Brain pericyte (primary cell): ENCODE results near the gene MTCL1.

Experiments
- DNase-seq: peaks from one replicate; pipeline ENCODE4 v3.0.0-alpha.2; 2012; ENCODE audit warnings: low read depth, low spot score

Gene MTCL1

DNA sequence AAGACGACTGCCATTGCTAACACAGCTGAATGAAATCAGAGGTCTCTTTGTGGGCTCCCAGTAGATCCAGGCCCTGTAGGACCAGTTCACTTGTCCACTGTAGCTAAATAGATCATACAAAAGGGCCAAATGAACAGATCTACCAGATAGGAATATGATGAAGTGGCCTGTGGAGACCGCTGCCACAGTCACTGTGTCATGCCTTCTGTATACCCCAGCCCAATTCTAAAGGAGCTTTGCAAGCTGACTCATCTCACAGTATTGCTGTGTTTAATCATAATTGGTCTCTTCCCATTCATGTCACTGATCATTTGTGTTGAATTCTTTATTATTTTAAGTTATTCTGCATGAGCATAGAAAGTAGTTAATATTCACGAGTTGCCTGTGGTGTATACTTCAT, 125.8 kb downstream of the MTCL1 start:
- no peak for DNase-seq

DNA sequence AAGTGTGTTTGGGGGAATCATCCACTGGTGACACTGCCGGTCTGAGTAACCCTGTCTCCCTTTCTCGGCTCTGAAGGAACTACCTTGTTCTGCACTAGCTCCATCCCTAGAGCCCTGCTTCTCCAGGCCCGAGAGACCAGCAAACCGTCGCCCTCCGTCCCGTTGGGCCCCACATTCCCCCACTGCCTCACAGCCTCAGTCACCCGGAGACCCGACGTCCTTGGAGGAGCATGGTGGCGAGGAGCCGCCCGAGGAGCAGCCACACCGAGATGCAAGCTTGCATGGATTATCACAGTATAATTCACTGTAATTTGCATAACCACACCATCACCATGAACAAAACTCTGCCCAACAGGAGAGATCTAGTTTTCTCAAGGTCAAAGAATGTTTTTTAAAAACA, 126.2 kb downstream of the MTCL1 start:
- DNase-seq = no peak

DNA sequence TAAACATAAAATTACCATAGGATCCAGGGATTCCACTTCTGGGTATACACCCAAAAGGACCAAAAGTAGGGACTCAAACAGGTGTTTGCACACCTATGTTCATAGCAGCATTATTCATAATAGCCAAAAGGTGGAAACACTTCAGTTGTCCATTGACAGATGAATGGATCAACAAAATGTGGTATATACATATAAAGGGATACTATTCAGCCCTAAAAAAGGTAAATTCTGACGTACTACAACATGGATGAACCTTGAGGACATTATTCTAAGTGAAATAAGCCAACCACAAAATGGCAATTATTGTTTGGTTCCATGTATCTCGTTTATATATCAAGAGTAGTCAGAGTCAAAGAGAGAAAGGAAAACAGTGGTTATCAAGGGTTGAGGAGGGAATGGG, 128.1 kb downstream of the MTCL1 start:
- no peak for DNase-seq

DNA sequence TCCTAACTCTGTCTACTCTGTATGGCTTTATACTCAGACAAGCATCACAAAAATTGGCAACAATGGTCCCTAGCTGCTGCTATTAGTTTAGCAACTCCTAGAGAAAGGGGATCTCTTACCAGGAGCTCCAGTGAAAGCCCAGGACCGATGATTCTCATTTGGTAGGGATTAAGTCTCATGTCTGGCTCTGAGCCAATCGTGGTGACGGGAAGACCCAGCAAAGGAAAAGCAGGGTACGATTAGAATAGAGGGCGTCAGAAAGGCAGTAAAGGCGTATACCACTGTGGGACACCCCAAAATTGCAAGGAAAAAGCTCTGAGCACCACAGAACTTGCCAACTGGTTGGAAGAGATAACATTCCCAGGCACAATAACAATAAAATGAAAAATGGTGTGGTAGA, 129.5 kb downstream of the MTCL1 start:
- DNase-seq = no peak

DNA sequence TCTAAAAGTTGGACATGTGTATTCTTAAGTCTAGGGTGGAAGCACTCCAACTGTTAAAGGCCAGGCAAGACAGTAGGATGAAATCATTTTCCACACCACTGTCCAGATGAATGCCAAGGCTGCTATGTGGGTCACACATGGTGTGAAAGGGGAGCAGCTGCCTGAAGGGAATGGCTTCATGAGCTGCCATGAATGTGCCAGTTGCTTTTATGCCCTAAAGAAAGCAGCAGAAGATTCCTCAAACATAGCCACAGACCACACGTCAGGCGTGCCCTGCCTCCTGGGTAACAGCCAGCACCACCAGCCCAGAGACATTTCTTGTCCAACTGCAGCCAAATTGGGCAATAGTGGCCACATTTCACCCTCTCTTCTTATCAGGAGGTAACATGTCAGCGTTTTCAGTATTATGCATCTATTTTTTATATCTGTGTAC, 130.2 kb downstream of the MTCL1 start:
- no peak for DNase-seq

DNA sequence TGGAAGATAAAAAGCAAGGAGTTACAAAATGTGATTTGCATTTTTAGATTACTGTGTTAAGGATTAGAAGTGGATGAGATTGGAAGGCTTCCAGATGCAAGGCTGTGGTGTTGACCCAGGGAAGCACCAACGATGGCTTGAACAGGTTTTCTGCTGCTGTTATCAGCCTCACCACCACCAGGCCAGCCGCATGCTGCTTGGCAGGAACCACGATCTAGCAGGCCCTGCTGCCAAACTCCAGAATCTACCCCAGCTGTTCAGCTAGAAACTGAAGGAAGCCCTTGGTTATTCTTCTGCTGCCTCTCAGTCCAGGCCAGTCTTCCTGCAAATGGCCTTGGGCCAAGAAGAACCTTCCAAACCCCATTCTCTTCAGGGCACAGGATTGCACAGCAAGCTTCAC, 133.9 kb downstream of the MTCL1 start:
- DNase-seq = no peak

DNA sequence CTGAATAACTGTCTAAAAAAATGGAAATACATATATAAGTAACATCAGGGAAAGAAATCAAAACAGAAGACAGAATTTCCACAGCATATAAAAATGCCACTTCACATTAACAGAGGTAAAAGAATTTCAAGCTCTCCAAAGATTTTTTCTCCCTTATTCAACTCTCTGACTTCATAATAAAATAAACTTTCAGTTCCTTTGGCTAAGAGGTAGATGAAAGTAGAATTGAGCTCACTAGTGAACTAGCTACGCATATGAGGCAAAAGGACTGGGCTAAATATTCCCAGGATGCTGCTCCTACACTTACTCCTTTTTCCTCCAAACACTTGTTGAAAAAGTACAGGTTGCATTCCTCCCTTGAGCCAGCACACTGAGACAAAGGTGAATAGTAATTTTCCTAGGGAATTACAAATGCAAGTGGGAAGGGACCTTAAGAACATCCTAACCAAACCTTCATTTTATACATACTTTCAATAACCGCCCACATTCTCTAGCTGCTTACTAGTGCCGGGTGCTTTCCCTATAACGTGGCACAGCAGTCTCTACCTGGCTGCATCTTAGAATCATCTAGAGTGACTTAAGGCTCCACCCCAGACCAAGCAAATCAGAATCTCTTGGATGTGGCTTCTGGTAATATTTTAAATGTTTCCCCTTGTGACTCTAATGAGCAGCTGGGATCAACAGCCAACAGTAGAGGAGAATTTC, 136.6 kb downstream of the MTCL1 start:
- no peak for DNase-seq

DNA sequence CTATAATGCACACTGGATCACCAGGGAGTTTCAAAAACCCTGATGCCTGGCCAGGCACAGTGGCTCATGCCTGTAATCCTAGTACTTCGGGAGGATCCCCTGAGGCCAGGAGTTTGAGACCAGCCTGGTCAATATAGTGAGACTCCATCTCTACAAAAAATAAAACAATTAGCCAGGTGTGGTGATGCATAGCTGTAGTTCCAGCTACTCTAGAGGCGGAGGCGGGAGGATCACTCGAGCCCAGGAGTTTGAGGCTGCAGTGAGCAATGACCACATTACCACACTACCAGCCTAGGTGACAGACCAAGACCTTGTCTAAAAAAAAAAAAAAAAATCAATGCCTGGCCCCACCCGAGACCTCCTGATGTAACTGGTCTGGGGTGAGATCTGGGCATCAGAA, 137.2 kb downstream of the MTCL1 start:
- no peak for DNase-seq

DNA sequence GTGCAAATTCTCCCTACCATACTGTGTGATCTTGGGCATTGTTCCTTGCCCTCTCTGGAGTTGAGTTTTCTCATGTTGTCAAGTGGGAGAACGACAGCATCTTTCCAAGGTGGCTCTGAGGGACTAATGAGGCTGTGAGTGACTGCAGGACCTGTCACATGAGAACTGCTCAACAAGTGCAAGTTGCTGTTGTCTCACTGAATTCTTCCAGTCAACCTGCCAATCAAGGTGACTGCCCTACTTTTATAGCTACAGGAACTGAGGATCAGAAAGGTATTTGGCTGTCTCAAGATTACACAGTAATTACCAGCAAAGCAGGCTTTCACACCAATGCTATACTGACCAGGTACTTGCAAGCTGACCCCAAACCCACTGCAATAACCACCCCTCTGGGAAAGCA, 137.6 kb downstream of the MTCL1 start:
- no peak for DNase-seq

DNA sequence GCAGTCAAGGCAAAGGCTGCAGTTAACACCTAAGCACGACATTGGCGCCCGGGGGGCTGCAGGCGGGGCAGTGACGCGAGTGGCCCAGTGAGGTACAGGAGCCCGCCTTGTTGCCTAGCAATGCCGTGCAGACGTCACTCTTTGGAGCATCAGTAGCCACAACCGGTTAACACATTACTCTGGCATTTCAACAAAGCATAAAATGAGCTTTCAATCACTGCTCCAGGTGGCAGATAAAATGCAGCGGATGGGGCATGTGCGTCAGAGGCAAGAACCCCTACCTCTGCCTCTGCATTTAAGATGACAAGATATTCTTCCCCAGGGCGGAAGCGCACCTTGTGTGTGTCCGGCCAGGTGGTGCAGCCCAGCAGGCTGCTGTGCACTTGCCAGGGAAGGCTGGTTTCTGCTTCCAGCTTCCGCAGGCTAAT, 139.4 kb downstream of the MTCL1 start:
- DNase-seq = no peak

DNA sequence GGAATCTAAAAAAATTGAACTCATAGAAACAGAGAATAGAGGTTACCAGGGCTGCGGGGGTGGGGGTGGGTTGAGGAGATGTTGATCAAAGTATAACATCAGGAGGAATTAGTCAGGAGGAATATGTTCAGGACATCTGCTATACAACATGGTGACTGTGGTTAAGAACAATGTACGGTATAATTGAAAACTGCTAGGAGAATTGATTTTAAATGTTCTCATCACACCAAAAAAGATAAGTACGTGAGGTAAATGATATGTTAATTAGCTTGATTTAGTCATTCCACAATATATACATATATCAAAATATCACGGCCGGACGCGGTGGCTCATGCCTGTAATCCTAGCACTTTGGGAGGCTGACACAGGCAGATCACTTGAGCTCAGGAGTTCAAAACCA, 140.2 kb downstream of the MTCL1 start:
- no peak for DNase-seq

DNA sequence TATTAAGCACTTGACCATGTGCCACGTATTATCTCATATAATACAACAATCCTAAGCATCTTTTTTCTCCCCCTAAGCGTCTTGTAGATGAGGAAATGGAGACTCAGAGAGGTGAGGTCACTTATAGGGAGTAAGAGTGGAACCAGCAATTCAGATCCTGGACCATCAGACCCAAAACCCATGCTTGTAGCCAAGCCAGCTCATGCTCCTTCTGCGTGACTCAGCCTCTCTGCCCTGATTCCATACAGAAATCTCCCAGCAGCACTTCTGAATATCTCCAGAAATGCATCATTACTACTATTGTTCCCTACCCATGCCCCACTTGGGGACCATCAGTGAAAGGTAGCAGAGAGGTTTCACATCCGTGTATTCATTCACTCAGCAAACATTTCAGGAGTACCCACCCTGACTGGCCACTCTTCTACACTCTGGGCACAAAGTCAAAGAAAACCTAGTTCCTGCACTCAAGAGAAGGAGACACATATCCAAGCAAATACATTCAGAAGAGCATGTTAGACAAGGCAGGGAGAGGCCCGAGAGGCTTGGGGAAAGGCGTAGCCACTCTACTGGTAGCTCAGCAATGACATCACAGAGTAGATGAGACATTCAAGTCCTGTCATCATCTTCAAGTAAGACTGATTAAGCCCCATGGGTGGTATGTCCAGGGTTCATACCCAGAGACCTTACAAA, 141.9 kb downstream of the MTCL1 start:
- no peak for DNase-seq

DNA sequence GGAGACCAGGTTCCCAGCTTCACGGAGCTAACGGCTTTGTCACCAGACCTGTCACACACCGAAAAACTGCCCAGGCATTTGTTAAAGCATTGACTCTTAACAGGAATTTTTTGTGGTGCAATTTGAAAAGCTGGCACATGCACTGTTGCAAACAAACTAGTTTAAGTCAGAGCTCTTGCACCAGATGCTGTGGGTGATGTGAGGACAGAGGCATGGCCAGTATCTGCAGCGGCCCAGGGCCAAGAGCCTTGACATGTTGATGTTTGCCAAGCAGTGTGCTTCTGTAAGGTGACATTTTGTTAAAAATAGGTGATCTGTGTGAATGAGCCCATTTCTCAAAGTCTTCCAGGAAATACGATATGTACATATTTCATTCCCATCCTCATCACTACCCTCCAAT, 142.5 kb downstream of the MTCL1 start:
- no peak for DNase-seq

DNA sequence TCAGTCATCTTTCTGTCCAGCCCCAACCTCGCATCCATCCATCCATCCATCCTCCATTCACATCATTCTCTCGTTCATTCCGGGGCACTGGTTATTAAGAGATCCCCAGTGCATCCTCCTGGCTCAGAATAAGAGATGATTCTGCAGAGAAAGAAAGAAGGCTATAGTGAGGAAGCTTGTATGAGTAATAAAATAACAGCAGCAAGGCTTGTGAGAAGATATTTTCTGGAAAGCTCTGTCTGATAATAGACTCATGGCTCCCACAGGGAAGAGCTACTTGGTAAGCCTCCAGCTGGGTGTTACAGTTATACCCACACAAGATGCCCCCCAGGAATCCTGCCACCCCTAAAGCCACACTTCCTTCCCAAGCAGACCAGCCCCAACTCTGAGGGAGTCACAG, 143.2 kb downstream of the MTCL1 start:
- DNase-seq = no peak

DNA sequence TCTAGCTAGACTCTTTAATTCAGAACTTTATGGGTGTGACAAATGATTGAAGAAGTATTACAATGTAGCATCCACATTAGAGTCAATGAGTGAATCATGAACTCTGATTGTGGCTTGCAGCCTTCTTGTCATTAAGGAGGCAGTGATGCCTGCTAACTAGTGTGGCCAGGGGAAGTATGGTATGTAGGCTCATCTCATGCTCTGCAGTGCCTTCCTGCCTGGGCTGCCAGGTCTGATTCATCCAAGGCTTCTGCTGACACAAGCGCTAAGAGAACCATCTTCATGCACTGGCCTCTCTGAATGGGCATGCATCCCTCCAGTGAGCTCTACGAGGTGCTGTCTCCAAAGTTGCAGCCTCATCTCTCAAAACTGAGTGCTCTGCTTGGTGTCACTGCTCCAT, 144.3 kb downstream of the MTCL1 start:
- no peak for DNase-seq

DNA sequence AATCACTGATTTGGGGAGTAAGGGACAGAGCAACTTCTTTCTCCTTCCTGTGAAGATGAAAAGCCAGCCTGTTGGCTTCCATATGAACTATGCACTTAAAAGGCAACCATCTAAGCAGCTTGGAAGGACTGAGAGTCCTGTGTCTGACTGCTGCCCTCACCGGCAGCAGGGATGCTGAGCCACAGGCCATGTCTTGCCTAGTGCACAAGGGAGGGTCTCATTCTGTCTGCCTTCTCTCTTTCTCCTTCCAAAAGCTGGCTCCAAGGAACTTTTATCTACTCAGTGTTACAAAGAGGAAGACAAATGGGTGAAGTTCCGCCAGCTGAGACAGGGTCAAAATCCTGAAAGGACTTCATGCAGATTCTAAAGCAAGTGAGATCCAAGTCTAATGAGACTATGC, 146.3 kb downstream of the MTCL1 start:
- no peak for DNase-seq

DNA sequence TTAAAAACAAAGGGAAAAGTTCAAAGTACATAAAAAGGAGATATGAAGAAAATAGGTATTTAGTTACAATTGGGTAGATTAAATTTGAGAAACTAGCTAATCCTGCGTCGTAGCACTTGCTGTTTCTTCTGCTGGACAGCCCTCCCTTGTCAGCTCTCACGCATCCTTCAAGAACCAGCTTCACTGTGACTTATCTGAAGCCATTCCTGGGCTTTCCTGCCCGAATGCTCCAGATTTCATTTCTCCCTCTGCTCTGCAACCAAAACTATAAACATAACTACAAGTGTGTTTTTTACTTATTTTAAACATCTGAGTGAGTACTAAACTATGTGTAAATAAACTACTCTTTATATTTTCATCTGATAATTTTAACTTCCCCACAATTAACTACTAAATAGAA, 149.2 kb downstream of the MTCL1 start:
- DNase-seq = no peak

DNA sequence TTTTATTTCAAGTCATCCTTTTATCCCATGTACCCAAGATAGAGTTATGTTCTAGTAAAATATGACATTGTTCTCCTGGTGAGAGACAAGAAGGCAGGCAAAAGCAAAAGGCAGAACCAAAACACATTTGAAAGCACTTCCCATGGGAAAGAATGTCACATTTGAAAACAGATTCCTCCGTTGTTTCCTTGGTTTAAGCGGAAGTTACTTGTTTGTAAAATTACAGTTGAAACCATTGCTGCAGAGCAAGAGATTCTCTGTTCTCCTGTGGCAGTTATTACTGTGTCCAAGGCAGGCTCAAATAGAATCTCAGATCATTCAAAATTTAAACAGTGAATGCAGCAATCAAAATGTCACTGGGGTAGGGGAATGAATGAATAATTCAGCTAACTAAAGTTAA, 149.6 kb downstream of the MTCL1 start:
- DNase-seq = no peak

DNA sequence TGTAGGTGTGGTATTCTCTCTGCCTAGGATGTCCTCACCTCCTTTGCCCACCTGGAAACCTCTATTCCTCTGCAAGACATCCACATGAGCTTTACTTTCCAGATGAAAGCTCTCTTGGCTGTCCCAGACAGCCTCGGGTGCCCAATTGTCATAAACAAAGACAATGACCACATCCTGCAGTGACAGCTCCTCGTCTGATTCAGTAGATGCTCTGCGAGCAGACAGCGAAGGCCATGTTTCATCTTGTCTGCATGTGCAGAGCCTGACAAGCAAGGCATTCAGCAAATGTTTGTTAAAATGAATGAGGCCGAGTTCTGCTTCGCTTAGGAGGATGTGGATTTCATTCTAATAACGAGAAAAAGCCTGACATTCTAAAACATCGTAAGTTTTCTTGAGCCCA, 150.9 kb downstream of the MTCL1 start:
- DNase-seq = no peak

DNA sequence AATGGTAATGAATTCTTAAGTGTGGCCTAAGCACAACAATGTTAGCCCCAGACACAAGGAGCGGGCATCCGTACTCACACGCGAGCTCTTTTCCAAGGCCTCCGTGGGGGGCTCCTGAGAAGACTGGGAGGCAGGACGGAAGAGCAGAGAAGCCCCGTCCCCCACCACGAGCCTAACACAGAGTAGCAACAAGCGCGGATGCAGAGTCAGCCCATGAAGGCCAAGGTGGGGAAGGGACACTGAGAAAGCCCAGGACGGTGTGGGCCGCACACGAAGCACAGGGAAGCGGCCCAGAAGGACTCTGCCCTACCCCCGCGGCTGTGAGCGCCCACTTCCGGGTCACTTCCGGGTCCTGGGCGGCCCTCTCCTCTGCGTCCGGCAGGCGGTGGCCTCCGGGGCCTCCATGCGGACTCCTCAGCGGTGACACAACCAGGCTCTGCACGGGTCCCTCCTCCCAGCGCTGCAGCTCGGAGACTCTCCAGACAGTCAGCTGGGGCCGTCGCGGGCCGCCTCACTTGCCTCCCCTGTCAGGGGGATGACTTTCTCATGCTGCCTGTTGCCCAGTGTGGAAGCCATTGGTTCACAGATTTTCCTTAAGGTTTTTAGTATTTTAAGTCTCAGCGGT, 151.5 kb downstream of the MTCL1 start:
- DNase-seq = no peak

DNA sequence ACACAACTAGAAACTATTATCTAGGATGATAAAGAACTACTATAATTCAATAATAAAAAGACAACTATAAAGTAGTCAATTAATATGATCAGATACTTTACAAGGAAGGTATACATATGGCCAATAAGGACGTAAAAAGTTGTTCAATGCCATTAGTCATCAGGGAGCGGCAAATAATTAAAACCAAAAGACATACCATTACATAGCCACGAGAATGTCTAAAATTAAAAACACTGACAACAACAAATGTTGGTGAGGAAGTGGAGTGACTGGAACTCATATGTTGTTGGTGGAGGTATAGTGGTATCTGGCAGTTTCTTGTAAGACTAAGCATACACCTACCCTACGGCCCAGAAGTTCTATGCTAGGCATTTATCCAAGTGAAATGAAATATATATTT, 152.4 kb downstream of the MTCL1 start:
- no peak for DNase-seq

DNA sequence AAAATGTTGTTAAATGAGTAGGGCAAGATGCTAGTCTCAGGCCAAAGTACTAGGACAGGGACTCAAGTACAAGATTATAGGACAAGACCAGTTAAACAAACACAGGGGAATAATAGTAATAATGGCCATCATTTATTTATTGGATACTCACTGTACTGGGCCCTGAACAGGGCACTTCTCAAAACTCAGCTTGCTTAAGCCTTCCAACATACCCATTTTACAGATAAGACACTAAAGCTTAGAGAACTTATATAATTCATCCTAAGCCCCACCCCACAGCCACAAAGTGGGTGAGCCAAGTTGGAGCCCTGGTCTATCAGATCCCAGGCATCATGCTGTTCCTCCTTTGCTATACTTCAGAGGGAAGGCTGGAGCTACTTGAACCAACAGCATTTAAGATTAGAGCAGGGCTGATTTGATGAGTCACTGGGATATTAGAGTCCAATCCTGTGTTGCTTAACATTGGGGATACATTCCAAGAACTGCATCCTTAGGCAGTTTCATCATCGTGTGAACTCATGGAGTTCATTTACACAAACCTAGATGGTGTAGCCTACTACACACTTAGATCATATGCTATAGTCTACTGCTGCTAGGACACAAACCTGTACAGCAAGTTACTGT, 153.6 kb downstream of the MTCL1 start:
- DNase-seq = peak; percentile 39
